HL-60 (cell line): ENCODE results near the gene EIF5.

Experiments used
- GABPA ChIP-seq: IDR thresholded peaks from 2 replicates; pipeline ENCODE4 v1.6.1; 2012; ENCODE audit warnings: low read depth
- POLR2AphosphoS5 ChIP-seq: IDR thresholded peaks from 2 replicates; pipeline ENCODE4 v1.6.1; 2012; ENCODE audit warnings: low read depth
- SPI1 ChIP-seq: IDR thresholded peaks from 2 replicates; pipeline ENCODE4 v1.6.1; 2012; ENCODE audit warnings: low read depth, mild to moderate bottlenecking, borderline replicate concordance
- TF ChIP-seq, protein P1 (sequence below): IDR thresholded peaks from one replicate; pipeline ENCODE4 v1.5.1; 2011; ENCODE audit warnings: low read length, control low read depth, inconsistent platforms; ENCODE audit not compliant: insufficient read depth
- TF ChIP-seq, protein P2 (sequence below): IDR thresholded peaks from 2 replicates; pipeline ENCODE4 v1.6.1; 2012; ENCODE audit warnings: low read depth; ENCODE audit not compliant: insufficient replicate concordance

DNA sequence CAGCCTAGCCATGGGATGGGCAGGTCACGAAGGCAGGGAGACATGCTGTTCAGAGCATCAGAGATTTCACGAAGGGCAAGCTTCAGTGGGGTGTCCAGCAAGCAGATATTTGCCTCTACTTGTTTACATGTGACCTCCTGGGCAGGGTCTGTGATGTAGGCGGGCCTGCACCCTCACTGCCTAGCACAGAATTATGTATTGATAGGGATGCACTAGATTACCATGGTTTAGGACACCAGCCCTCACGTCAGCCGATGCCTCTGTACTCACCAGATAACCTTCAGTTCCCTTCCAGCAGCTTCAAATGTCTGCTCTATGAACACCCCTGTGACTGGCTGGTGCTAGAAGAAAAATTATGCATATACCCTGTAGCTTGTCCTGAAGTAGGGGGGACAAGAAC lies 5.1 kb upstream of the EIF5 start:
- TF ChIP-seq, protein P1, sequence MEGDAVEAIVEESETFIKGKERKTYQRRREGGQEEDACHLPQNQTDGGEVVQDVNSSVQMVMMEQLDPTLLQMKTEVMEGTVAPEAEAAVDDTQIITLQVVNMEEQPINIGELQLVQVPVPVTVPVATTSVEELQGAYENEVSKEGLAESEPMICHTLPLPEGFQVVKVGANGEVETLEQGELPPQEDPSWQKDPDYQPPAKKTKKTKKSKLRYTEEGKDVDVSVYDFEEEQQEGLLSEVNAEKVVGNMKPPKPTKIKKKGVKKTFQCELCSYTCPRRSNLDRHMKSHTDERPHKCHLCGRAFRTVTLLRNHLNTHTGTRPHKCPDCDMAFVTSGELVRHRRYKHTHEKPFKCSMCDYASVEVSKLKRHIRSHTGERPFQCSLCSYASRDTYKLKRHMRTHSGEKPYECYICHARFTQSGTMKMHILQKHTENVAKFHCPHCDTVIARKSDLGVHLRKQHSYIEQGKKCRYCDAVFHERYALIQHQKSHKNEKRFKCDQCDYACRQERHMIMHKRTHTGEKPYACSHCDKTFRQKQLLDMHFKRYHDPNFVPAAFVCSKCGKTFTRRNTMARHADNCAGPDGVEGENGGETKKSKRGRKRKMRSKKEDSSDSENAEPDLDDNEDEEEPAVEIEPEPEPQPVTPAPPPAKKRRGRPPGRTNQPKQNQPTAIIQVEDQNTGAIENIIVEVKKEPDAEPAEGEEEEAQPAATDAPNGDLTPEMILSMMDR, result no peak
- TF ChIP-seq, protein P2, sequence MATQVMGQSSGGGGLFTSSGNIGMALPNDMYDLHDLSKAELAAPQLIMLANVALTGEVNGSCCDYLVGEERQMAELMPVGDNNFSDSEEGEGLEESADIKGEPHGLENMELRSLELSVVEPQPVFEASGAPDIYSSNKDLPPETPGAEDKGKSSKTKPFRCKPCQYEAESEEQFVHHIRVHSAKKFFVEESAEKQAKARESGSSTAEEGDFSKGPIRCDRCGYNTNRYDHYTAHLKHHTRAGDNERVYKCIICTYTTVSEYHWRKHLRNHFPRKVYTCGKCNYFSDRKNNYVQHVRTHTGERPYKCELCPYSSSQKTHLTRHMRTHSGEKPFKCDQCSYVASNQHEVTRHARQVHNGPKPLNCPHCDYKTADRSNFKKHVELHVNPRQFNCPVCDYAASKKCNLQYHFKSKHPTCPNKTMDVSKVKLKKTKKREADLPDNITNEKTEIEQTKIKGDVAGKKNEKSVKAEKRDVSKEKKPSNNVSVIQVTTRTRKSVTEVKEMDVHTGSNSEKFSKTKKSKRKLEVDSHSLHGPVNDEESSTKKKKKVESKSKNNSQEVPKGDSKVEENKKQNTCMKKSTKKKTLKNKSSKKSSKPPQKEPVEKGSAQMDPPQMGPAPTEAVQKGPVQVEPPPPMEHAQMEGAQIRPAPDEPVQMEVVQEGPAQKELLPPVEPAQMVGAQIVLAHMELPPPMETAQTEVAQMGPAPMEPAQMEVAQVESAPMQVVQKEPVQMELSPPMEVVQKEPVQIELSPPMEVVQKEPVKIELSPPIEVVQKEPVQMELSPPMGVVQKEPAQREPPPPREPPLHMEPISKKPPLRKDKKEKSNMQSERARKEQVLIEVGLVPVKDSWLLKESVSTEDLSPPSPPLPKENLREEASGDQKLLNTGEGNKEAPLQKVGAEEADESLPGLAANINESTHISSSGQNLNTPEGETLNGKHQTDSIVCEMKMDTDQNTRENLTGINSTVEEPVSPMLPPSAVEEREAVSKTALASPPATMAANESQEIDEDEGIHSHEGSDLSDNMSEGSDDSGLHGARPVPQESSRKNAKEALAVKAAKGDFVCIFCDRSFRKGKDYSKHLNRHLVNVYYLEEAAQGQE, result no peak
- TF ChIP-seq POLR2AphosphoS5 (no peak), GABPA (no peak), SPI1 (no peak)
